GM12878 (cell line): ENCODE results near the gene ISM1. TPM values are rescaled to one million over a fixed set of nuclear protein-coding genes. Genes with fewer than 3 reads are reported as not detected.

ENCODE experiments used
- ATAC-seq: fragments of 200-7000 bp; cut with Tn5 transposase; 3 replicates; pipeline ENCODE4 v1.9.1; 2020; ENCODE audit warnings: mild to moderate bottlenecking, moderate library complexity
- BruUV-seq: library from RNA; stranded (reverse); fragments of 400-500 nt; replicated peaks from 2 replicates; lab custom pipeline; 2021; lab: Mats Ljungman, UMichigan
- CTCF ChIA-PET: fragments of 300-600 bp; sonication (Branson Sonifier 250); formaldehyde crosslinking; extraction: SDS; loops from one replicate; lab custom pipeline; 2021; ENCODE audit warnings: inconsistent platforms; lab: Yijun Ruan, JAX
- POLR2A ChIA-PET: fragments of 350-600 bp; formaldehyde crosslinking; extraction: SDS; loops from one replicate; lab custom pipeline; 2021; ENCODE audit warnings: inconsistent platforms; lab: Charles Lee
- RAD21 ChIA-PET: fragments of 300-600 bp; sonication (Branson Sonifier 250); formaldehyde crosslinking; loops from one replicate; lab custom pipeline; 2023; ENCODE audit warnings: antibody characterized with exemption; ENCODE audit not compliant: unreplicated experiment; lab: Charles Lee
- SMC1A ChIA-PET: fragments of 300-600 bp; sonication (Branson Sonifier 250); formaldehyde crosslinking; loops from one replicate; lab custom pipeline; 2023; ENCODE audit not compliant: unreplicated experiment, uncharacterized antibody; lab: Charles Lee
- DNase-seq: peaks from one replicate; pipeline ENCODE4 v3.0.0-alpha.2; 2011; ENCODE audit warnings: low read depth, low spot score
- FAIRE-seq: peaks from 3 replicates; lab custom pipeline; 2011; peaks lifted over from hg19 to GRCh38; lab: Jason Lieb, UNC
- H2AFZ ChIP-seq: 2 replicates; pipeline ENCODE4 v1.6.0; 2011; ENCODE audit warnings: low read depth, low read length, control low read depth; ENCODE audit not compliant: control insufficient read depth
- H3K27ac ChIP-seq: 2 replicates; pipeline ENCODE4 v1.5.1; 2011; ENCODE audit warnings: control low read depth; ENCODE audit not compliant: control insufficient read depth, insufficient read depth
- H3K27me3 ChIP-seq, 2 experiments: replicated peaks in 1 of 2; 2 replicates each; pipeline versions ENCODE4 v1.6.0 to v1.6.1; 2011; ENCODE audit warnings: low read length in 1 of 2; ENCODE audit not compliant: control insufficient read depth in 2 of 2, insufficient read depth in 2 of 2
- H3K36me3 ChIP-seq, 2 experiments: 2 replicates each; pipeline ENCODE4 v1.5.1; 2011; ENCODE audit warnings: low read length in 1 of 2; ENCODE audit not compliant: control insufficient read depth in 2 of 2, insufficient read depth in 2 of 2
- H3K4me1 ChIP-seq: 2 replicates; pipeline ENCODE4 v1.6.1; 2011; ENCODE audit warnings: mild to moderate bottlenecking, low read length, moderate library complexity, mixed read lengths; ENCODE audit not compliant: control insufficient read depth, insufficient read depth
- H3K4me2 ChIP-seq: 2 replicates; pipeline ENCODE4 v1.6.0; 2011; ENCODE audit warnings: control low read depth; ENCODE audit not compliant: control insufficient read depth, insufficient read depth
- H3K4me3 ChIP-seq: fragments of 200-600 bp; sonication (generic); 2 replicates; pipeline ENCODE4 v1.5.1; 2016
- H3K79me2 ChIP-seq: 2 replicates; pipeline ENCODE4 v1.6.0; 2011; ENCODE audit warnings: low read length; ENCODE audit not compliant: control insufficient read depth, insufficient read depth
- H3K9ac ChIP-seq: 2 replicates; pipeline ENCODE4 v1.8.0; 2011; ENCODE audit warnings: low read length, control low read depth, mixed read lengths; ENCODE audit not compliant: control insufficient read depth, insufficient read depth
- H3K9me3 ChIP-seq: replicated peaks from 3 replicates; pipeline ENCODE4 v1.5.1; 2011; ENCODE audit warnings: mild to moderate bottlenecking, low read length; ENCODE audit not compliant: control insufficient read depth, insufficient read depth
- H4K20me1 ChIP-seq: 2 replicates; pipeline ENCODE4 v1.6.0; 2011; ENCODE audit not compliant: control insufficient read depth, insufficient read depth
- CBX5 ChIP-seq: sonication (generic); IDR thresholded peaks from 2 replicates; pipeline ENCODE4 v1.6.1; 2016; ENCODE audit warnings: low read depth, moderate library complexity, mild to moderate bottlenecking, inconsistent platforms
- CHD2 ChIP-seq: IDR thresholded peaks from 2 replicates; pipeline ENCODE4 v1.6.1; 2011; ENCODE audit warnings: low read depth, low read length, improper control_type of control experiment, borderline replicate concordance
- E2F4 ChIP-seq: IDR thresholded peaks from 2 replicates; pipeline ENCODE4 v1.6.1; 2012; ENCODE audit warnings: low read depth, low read length, improper control_type of control experiment
- EGR1 ChIP-seq, 2 experiments: IDR thresholded peaks; 1 replicate in 1 of 2; 2 replicates in 1 of 2; pipeline ENCODE4 v1.6.1; 2011 to 2012; ENCODE audit warnings: low read depth in 2 of 2, low read length in 2 of 2, borderline replicate concordance in 1 of 2, mild to moderate bottlenecking in 1 of 2, moderate library complexity in 1 of 2
- EP300 ChIP-seq, 2 experiments: fragments of 150-350 bp in 1 of 2; IDR thresholded peaks; 2 replicates each; pipeline ENCODE4 v1.6.1; 2011 to 2012; ENCODE audit warnings: low read depth in 2 of 2, low read length in 2 of 2, borderline replicate concordance in 1 of 2, improper control_type of control experiment in 1 of 2, inconsistent platforms in 1 of 2; ENCODE audit not compliant: control insufficient read depth in 1 of 2
- IKZF2 ChIP-seq, 2 experiments: fragments of 450-650 bp; IDR thresholded peaks; 2 replicates each; pipeline ENCODE4 v1.6.1; 2017; ENCODE audit warnings: mild to moderate bottlenecking in 2 of 2, moderate library complexity in 2 of 2
- JUNB ChIP-seq: IDR thresholded peaks from 2 replicates; pipeline ENCODE4 v1.6.1; 2016; ENCODE audit warnings: antibody characterized with exemption, mild to moderate bottlenecking
- KDM1A ChIP-seq: fragments of 200-600 bp; sonication (generic); IDR thresholded peaks from 2 replicates; pipeline ENCODE4 v1.6.1; 2016; ENCODE audit warnings: borderline replicate concordance
- KLF5 ChIP-seq: fragments of 450-650 bp; IDR thresholded peaks from 2 replicates; pipeline ENCODE4 v1.6.1; 2014; ENCODE audit warnings: mild to moderate bottlenecking; ENCODE audit not compliant: partially characterized antibody
- LARP7 ChIP-seq: fragments of 450-650 bp; IDR thresholded peaks from 2 replicates; pipeline ENCODE4 v1.6.1; 2017; ENCODE audit warnings: mild to moderate bottlenecking
- NBN ChIP-seq: fragments of 450-650 bp; IDR thresholded peaks from 2 replicates; pipeline ENCODE4 v1.6.1; 2016
- NR2F1 ChIP-seq: fragments of 450-650 bp; conservative IDR thresholded peaks from 2 replicates; pipeline ENCODE4 v1.6.1; 2017; ENCODE audit warnings: mild to moderate bottlenecking
- PKNOX1 ChIP-seq: fragments of 450-650 bp; IDR thresholded peaks from 2 replicates; pipeline ENCODE4 v1.6.1; 2016; ENCODE audit warnings: mild to moderate bottlenecking
- RELB ChIP-seq: fragments of 450-650 bp; IDR thresholded peaks from 2 replicates; pipeline ENCODE4 v1.6.1; 2017; ENCODE audit warnings: low read depth, mild to moderate bottlenecking, moderate library complexity
- SMAD1 ChIP-seq: fragments of 450-650 bp; IDR thresholded peaks from 2 replicates; pipeline ENCODE4 v1.6.1; 2018; ENCODE audit warnings: mild to moderate bottlenecking, low read depth; ENCODE audit not compliant: partially characterized antibody
- SUPT20H ChIP-seq: IDR thresholded peaks from 2 replicates; pipeline ENCODE4 v1.6.1; 2011; ENCODE audit warnings: low read depth, mild to moderate bottlenecking, low read length, moderate library complexity, borderline replicate concordance; ENCODE audit not compliant: control insufficient read depth
- SUZ12 ChIP-seq: fragments of 200-600 bp; sonication (generic); IDR thresholded peaks from one replicate; pipeline ENCODE4 v1.6.1; 2018; ENCODE audit warnings: antibody characterized with exemption, mild to moderate bottlenecking; ENCODE audit not compliant: unreplicated experiment
- TARDBP ChIP-seq: IDR thresholded peaks from 2 replicates; pipeline ENCODE4 v1.6.1; 2016; ENCODE audit warnings: borderline replicate concordance
- WRNIP1 ChIP-seq: IDR thresholded peaks from 2 replicates; pipeline ENCODE4 v1.6.1; 2011; ENCODE audit warnings: low read depth, low read length, improper control_type of control experiment, borderline replicate concordance
- WGBS: methylation state at CpG from one replicate; pipeline ENCODE4 v1.1.6; 2016; ENCODE audit warnings: low lambda C conversion rate; ENCODE audit not compliant: insufficient replicate concordance, insufficient coverage; ENCODE audit errors: missing lambda C conversion rate; 5-methylcytosine and 5-hydroxymethylcytosine counted together
- in situ Hi-C: fragments of 300-500 bp; cut with MboI; formaldehyde crosslinking; loops from 9 replicates; pipeline ENCODE4 v1.14.3; 2018; ENCODE audit warnings: mixed read lengths
- intact Hi-C: fragments of 100-400 bp; cut with micrococcal nuclease; formaldehyde crosslinking; loops from one replicate; pipeline ENCODE4 v1.14.2; 2022; ENCODE audit not compliant: unreplicated experiment
- polyA plus RNA-seq, 11 experiments: library from polyadenylated mRNA; depleted of rRNA in 4 of 11; unstranded in 6 of 11; stranded (reverse) in 5 of 11; fragments of >200 nt; fragmentation: Nextera tagmentation in 4 of 11; fragmentation: Illumina TruSeq in 1 of 11; extraction: Ambion mirVana in 4 of 11; extraction: Trizol in 1 of 11; gene quantifications; 1 replicate in 1 of 11; 2 replicates in 10 of 11; pipeline versions ENCODE4 v1.2.1 to v1.2.3, GENCODE V29; 2011 to 2016; ENCODE audit warnings: inconsistent platforms in 2 of 11, missing spikeins in 2 of 11, low read depth in 1 of 11
- total RNA-seq, 4 experiments: library from RNA; depleted of rRNA in 3 of 4; stranded (reverse); fragments of >200 nt in 3 of 4; fragmentation: Illumina TruSeq in 1 of 4; extraction: Trizol in 1 of 4; gene quantifications; 2 replicates each; pipeline versions ENCODE4 v1.2.1 to v1.2.3, GENCODE V29; 2013 to 2021

Gene ISM1
- total and polyA plus RNA-seq, 10 of the 15 experiments (the other 5 are each of a cell fraction or from before 2014, with no cell fraction given) = 0.01 to 0.03 TPM; not detected in 8

GRCh38 chr20:13297147-13297899 lies 76.2 kb downstream of the ISM1 start (continued):
- TF ChIP-seq SUPT20H = no peak
- no peak for TF ChIP-seq IKZF2 (IDR thresholded peaks at IDR 0.05)
- no peak for TF ChIP-seq SUZ12

GRCh38 chr20:13298692-13299373 lies 77.8 kb downstream of the ISM1 start:
- POLR2A ChIA-PET = no interaction called here
- FAIRE-seq (no peak), ATAC-seq (no peak), DNase-seq (no peak)
- RAD21 ChIA-PET = no interaction called here
- Histone ChIP-seq H3K4me3 (no peak overlapping the region), H3K36me3 (no peaks in the 10 kb centered on the region), H3K4me1 (no peaks in the 10 kb centered on the region), H3K4me2 (no peak overlapping the region), H3K9ac (no peak overlapping the region), H3K9me3 (no peaks in the 10 kb centered on the region), H3K27me3 (no peaks in the 10 kb centered on the region; a peak in 1 of 4 replicates), H4K20me1 (no peaks in the 10 kb centered on the region), H3K27ac (no peak overlapping the region), H3K79me2 (no peaks in the 10 kb centered on the region), H2AFZ (no peak overlapping the region)
- BruUV-seq = no TSS peak
- intact Hi-C loops (no loop called here), in situ Hi-C loops (loop anchor here (10.0 kb wide), 2 partner anchors 184 to 374 kb away; no protein-coding TSS in a partner anchor)
- CTCF ChIA-PET = interaction anchor here (1.1 kb wide), 1 partner anchor 473 kb away, joined by 5 read pairs; no protein-coding TSS in a partner anchor
- SMC1A ChIA-PET = no interaction called here
- WGBS = 65% methylated on average over 22 of the region's 29 CpGs
- TF ChIP-seq CBX5 = no peak
- TF ChIP-seq JUNB = no peak
- no peak for TF ChIP-seq KLF5
- TF ChIP-seq EGR1 (IDR thresholded peaks at IDR 0.05; ENCODE audit: borderline replicate concordance in 1 of 2, low read depth in 2 of 2, low read length in 2 of 2) = no peak
- no peak for TF ChIP-seq LARP7
- no peak for TF ChIP-seq KDM1A
- no peak for TF ChIP-seq NBN
- TF ChIP-seq E2F4 = no peak
- no peak for TF ChIP-seq NR2F1
- TF ChIP-seq WRNIP1 = no peak
- TF ChIP-seq EP300 (IDR thresholded peaks at IDR 0.05; ENCODE audit: borderline replicate concordance in 1 of 2, control insufficient read depth in 1 of 2, low read depth in 2 of 2, low read length in 2 of 2) = no peak
- TF ChIP-seq PKNOX1 = no peak
- TF ChIP-seq SMAD1 = no peak
- no peak for TF ChIP-seq RELB
- TF ChIP-seq TARDBP = no peak
- TF ChIP-seq CHD2 = no peak
